GM19463 (cell line): ENCODE results near the gene ADAM8.
"Not testable (repeated sequence)": the region's sequence is repeated elsewhere in the genome, so short reads cannot be mapped to it uniquely, and the experiment has no call there.

Source experiments
- ATAC-seq: cut with Tn5 transposase; IDR thresholded peaks from one replicate; pipeline ENCODE4 v1.9.1; 2021; ENCODE audit warnings: mild to moderate bottlenecking, moderate library complexity; ENCODE audit not compliant: unreplicated experiment

The ADAM8 gene

DNA sequence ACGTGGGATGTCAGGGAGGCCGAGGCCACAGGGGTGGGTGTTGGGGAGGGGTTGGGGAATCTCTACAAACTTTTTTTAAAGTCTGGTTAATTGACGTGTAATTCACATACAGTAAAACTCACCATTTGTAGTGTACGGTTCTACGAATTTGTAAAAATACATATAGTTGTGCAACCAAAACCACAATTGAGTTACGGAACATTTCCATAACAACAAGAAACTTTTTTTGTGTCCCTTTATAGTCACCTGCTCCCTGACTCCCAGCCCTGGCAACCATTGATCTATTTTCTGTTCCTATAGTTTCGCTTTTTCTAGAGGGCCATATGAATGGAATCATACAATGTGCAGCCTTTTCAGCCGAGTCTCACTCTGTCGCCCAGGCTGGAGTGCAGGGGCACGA is 41.9 kb downstream of the ADAM8 start:
- not testable (repeated sequence) for ATAC-seq

DNA sequence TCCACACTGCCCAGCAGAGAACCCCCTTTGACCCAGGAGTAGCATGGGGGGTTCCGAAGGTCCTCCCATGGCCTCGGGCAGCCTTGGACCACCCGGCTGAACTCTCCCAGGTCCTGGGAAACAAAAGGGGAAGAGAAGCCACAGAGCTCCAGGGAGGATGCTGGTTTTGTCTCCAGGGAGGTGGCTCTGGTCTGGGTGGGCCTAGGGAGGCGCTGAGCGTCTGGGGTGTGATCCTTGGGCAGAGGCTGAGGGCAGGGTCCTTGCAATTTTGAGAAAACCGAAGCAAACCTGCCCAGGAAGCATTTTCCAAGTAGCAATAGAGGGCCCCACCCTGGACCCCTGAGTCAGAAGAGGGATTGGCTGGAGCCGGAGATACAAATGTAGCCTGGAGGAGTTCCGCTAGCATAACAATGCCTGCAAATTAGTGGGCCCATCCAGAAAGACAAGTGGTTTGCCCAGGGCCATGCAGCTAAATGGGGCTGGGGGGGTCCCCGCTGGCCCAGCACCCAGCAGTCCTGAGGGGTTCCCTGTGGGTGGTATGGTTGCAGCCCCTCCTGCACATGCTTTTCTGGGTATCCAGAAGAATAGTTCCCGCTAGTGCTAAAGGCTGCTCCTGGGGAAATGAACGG is 44.6 kb downstream of the ADAM8 start:
- ATAC-seq, result no peak

- no peak for ATAC-seq
Measured at GRCh38 chr10:133231244-133231945, 45.3 kb downstream of the ADAM8 start.

DNA sequence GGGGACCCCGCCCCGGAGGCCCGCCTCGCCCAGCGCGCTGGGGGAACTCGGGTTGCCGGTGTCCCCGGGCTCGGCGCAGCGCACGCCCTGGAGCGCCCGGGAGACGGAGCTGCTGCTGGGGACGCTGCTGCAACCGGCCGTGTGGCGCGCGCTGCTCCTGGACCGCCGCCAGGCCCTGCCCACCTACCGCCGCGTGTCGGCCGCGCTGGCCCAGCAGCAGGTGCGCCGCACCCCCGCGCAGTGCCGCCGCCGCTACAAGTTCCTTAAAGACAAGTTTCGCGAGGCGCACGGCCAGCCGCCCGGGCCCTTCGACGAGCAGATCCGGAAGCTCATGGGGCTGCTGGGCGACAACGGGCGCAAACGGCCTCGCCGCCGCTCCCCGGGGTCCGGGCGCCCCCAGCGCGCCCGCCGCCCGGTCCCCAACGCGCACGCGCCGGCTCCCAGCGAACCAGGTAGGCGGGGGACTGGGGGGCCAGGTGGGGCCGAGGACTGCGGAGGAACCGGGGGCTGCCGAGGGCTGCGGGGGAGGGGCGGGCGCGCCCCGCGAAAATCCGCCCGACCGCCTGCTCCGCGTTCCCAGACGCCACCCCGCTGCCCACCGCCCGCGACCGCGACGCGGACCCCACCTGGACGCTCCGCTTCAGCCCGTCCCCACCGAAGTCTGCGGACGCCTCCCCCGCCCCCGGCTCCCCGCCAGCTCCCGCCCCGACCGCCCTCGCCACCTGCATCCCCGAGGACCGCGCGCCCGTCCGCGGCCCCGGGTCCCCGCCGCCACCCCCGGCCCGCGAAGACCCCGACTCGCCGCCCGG is 46.1 kb downstream of the ADAM8 start:
- no peak for ATAC-seq

DNA sequence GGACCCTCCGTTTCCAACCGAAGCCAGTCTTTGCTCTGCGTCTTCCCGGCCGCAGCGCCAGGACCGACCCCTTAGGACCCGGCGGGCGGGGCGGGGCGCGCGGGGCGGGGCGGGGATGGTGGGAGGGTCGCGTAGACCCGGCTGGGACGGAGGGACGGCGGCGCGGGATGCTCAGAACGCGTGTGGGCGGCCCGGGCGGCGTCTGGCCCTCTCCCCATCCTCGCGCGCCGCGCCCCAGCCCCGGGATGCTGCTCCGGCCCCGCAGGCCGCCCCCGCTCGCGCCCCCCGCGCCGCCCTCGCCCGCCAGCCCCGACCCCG is 46.7 kb downstream of the ADAM8 start, which contains the start of gene UTF1:
Gene UTF1, plus strand, starts transcription at position 174 of the 318 bp plus-strand sequence. Its CDS starts 72 bp downstream, at position 246.
- no peak for ATAC-seq

GRCh38 chr10:133229265-133230043 is 47.2 kb downstream of the ADAM8 start:
- ATAC-seq, result no peak

GRCh38 chr10:133227256-133227655 is 49.4 kb downstream of the ADAM8 start:
- no peak for ATAC-seq

- no peak for ATAC-seq
Measured at GRCh38 chr10:133226251-133226808, 50.3 kb downstream of the ADAM8 start.

DNA sequence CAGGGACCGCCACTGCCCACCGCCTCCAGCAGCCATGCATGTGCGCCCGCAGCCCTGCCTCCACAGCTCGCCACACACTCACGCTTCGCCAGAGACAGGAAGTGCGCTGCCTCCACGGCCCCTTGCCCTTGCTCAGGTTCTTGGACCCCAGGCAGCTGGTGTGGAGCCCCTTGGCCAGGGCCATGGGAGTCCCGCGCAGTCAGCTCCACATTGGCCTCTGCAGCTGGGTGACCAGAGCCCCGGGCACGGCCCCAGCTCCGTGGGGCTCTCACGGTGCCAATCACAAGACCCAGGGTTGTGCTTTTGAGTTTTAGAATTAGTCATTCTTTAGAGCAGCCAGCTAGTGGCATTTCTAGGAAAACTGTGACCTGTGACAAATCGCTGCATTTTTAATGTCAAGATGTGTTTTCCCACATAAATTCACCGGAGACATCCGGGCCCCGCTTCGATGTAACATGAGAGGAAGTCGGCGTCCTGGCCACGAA is 50.9 kb downstream of the ADAM8 start:
- no peak for ATAC-seq

GRCh38 chr10:133224756-133225372 is 51.8 kb downstream of the ADAM8 start:
- no peak for ATAC-seq

DNA sequence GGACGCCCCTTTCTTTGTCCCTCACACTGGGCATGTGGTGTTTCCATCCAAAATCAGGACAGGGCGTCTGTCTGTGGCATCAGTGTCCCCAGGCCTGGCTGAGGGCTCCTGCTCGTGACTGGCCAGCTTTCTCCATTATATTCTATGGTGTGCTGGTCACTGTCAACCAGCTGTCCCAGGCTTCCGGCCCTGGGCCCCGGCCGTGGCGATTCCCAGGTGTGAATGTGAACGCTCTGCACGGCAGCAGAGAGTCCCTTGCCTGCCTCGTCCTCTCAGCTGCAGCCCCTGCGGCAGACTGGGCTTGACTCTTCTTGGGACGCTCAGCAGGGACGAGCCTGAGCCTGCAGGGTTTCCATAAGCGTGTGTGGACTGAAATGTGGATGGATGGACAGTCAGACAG is 52.6 kb downstream of the ADAM8 start:
- no peak for ATAC-seq

DNA sequence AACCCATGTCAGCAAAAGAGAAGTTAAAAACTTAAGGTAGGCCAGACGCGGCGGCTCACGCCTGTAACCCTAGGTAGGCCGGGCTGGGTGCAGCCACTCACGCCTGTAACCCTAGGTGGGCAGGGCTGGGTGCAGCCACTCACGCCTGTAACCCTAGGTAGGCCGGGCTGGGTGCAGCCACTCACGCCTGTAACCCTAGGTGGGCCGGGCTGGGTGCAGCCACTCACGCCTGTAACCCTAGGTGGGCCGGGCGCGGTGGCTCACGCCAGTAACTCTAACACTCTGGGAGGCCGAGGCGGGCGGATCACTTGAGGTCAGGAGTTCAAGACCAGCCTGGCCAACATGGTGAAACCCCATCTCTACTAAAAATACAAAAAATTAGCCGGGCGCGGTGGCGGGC is 54.9 kb downstream of the ADAM8 start:
- ATAC-seq, result not testable (repeated sequence)

DNA sequence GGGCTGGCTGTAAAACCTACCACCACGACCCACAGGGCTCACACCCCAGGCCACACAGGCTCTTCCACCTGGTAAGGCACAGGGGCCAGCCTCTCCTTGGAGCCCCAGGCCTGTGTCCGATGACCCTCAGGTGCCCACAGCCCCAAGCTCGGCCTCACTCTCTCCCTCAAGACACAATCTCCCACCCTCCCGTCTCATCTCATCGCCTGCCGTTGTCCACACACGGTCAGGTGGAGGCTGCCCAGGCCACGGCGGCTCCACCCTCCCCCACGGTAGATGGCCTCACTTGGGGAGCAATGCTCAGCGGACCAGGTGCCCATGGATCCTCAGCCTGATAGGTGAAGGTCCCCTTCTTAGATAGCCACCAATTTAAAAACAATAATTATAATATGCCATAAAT is 55.3 kb downstream of the ADAM8 start:
- no peak for ATAC-seq

DNA sequence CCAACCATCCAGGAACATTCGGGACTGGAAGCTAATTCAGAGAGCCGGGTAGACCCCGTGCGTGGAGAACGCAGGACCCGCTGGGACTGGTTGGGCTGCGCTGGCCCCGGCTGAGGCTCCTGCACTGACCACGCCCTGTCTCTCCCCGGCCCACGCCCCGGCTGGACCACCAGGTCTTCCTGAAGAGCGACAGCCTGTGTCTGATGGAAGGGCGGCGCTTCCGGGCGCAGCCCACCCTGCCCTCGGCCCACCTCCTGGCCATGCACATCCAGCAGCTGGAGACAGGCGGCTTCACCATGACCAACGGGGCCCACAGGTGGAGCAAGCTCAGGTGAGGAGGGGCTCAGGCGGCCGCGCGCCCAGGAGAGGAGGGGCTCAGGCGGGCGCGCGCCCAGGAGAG is 56.9 kb downstream of the ADAM8 start:
- no peak for ATAC-seq

DNA sequence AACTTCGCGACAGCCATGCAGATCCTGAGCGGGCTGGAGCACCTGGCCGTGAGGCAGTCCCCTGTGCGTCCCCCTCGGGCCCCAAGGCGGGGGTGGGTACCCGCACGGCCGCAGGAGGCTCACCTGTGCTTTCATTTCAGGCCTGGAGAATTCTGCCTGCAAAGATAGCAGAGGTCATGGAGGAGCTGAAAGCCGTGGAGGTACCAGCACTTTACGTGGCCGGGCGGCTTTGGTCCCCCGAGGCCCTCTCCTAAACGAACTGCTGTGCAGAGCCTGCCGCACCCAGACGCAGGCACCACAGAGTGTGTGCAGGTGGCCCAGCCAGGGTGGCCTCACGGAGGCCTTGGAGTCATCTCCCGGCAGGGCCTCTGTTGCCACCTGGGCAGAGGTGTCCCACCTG is 57.8 kb downstream of the ADAM8 start:
- no peak for ATAC-seq

DNA sequence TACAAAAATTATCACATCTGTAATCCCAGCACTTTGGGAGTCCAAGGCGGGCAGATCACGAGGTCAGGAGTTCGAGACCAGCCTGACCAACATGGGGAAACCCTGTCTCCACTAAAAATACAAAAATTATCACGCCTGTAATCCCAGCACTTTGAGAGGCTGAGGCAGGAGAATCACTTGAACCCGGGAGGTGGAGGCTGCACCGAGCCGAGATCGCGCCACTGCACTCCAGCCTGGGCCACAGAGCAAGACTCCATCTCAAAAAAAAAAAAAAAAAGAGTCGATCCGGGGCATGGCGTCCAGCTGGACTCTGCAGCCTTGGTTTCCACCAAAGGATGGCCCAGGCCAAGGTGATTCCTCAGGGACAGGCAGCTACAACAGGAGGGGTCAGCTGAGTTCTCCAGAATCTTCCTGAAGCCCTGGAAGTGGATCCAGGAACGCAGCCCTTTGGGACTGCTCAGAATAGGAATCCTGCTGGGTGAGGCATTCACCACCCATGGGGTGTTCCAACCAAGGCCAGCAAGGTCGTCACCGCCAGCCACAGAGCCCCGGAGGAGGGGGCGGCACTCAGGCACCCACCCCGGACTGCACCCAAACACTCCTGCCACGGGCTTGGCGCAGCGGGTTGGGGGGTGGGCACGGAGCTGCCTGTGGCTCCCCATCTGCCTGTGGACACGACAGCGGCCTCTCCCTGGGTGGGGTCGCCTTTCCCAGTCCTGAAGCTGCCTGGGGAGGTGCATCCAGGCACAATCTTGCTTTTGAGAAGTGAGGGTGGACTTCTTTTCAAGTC is 58.7 kb downstream of the ADAM8 start:
- ATAC-seq, result no peak

GRCh38 chr10:133216776-133217175 is 59.9 kb downstream of the ADAM8 start:
- ATAC-seq, result no peak

DNA sequence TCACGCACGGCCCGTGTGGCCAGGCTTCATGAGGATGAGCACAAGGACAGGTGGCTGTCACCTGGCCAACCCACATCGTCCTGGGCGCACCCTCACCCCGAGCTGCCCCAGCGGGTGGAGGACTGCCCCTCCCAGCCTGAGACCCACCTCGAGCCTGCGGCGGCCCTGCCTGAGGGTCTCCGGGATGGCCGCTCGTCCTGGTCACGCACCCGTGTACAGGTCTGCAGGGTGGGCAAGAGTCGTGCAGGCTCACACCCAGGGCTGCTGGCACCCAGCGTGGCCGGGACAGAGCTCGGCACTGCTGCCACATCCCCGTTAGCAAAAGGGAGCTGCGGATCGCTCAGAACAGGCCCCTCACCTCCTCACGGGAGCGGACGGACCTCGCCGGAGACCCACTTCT is 61.1 kb downstream of the ADAM8 start:
- ATAC-seq, result no peak
